Left ventricle myocardium inferior (tissue), 1 donor: ENCODE data around the gene CCDC149. TPM values are rescaled to one million over a fixed set of nuclear protein-coding genes. Genes with fewer than 3 reads are reported as not detected.
A peak's percentile ranks its signal among the peaks of the same experiment; 100 is the strongest.
"Not testable (repeated sequence)": the region's sequence is repeated elsewhere in the genome, so short reads cannot be mapped to it uniquely, and the experiment has no call there.

Experiments used
- DNase-seq: peaks from one replicate; pipeline ENCODE4 v3.0.0-alpha.2; 2020
- H3K27ac ChIP-seq: fragments of 200-600 bp; replicated peaks from 2 replicates; pipeline ENCODE4 v1.8.0; 2021
- H3K27me3 ChIP-seq: fragments of 200-600 bp; 2 replicates; pipeline ENCODE4 v1.8.0; 2021; ENCODE audit warnings: low read depth
- H3K36me3 ChIP-seq: fragments of 200-600 bp; 2 replicates; pipeline ENCODE4 v1.8.0; 2021
- H3K4me1 ChIP-seq: fragments of 200-600 bp; 2 replicates; pipeline ENCODE4 v1.8.0; 2021
- H3K4me3 ChIP-seq: fragments of 200-600 bp; 2 replicates; pipeline ENCODE4 v1.8.0; 2021; ENCODE audit warnings: mild to moderate bottlenecking, moderate library complexity
- H3K9me3 ChIP-seq: fragments of 200-600 bp; replicated peaks from 2 replicates; pipeline ENCODE4 v1.8.0; 2021
- CTCF ChIP-seq: fragments of 200-600 bp; IDR thresholded peaks from 2 replicates; pipeline ENCODE4 v1.8.0; 2021; ENCODE audit warnings: antibody characterized with exemption, mild to moderate bottlenecking, borderline replicate concordance
- intact Hi-C: fragments of 100-400 bp; cut with micrococcal nuclease; formaldehyde crosslinking; loops from one replicate; pipeline ENCODE4 v1.11.0; 2022
- total RNA-seq: library from RNA; stranded (reverse); fragmentation: NEBNext Ultra II Directional; extraction: Animal tissue kit (Norgen Biotek cat#: 25700); gene quantifications from one replicate; pipeline ENCODE4 v1.2.1, GENCODE V29; 2021
- donor health status: DM: no; HTN: yes; CAD: no; lungs with severe emphysema.

CCDC149 gene
- total RNA-seq, 1 donor from 2014 or later, result 9.0 TPM

DNA sequence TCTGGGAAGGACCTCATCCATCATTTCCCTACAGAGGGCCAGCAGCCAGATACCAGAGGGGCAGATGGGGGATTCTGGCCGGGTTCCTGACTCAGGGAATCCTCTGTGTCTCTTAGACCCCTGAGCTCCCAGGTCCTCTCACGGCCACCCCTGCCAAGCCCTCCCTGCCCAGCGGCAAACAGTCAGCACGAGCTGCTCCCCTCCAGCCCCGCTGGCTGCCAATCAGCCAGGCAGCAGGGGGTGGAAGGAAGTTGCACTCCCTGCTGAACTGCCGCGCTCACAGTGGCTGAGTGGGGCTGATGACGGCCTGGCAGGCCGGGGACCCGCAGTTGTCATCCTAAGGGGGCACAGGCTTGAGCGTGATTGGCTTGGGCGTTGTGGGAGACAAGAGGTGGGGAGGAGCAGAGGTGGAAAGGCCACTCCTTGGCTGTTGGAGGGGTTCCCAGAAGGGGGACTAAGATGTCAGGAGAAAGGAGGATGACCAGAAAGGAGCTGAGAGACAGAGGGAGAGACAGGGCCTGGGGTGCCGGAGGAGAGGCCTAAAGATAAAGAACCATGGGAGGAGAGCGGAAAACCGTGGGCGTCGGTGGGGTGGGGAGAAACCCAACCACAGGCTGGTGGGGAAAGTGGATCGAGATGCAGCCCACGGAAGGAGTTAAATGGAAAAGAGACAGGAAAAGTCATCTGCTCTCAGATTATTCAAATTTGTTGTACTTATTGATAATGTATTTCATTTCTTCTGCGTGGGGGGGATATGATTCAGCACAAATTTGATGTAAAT lies 4.4 kb upstream of the CCDC149 start:
- no peaks in the 10 kb centered on the region for H3K27me3 ChIP-seq
- peaks cover 10% of the 10 kb centered on the region for H3K4me1 ChIP-seq
- H3K27ac ChIP-seq, result no peak overlapping the region
- H3K9me3 ChIP-seq, result peaks cover 13% of the 10 kb centered on the region
- no peak for TF ChIP-seq CTCF
- intact Hi-C loops, result no loop called here
- no peak overlapping the region for H3K4me3 ChIP-seq
- no peak for DNase-seq
- no peaks in the 10 kb centered on the region for H3K36me3 ChIP-seq

GRCh38 chr4:24915121-24915922 lies 2.5 kb upstream of the CCDC149 start:
- peaks cover 12% of the 10 kb centered on the region for H3K9me3 ChIP-seq
- H3K27ac ChIP-seq, result no peak overlapping the region
- no peaks in the 10 kb centered on the region for H3K27me3 ChIP-seq
- H3K4me3 ChIP-seq, result no peak overlapping the region
- intact Hi-C loops, result no loop called here
- H3K4me1 ChIP-seq, result peaks cover 18% of the 10 kb centered on the region
- peaks cover 7% of the 10 kb centered on the region for H3K36me3 ChIP-seq
- no peak for DNase-seq
- peak; percentile 26 for TF ChIP-seq CTCF

DNA sequence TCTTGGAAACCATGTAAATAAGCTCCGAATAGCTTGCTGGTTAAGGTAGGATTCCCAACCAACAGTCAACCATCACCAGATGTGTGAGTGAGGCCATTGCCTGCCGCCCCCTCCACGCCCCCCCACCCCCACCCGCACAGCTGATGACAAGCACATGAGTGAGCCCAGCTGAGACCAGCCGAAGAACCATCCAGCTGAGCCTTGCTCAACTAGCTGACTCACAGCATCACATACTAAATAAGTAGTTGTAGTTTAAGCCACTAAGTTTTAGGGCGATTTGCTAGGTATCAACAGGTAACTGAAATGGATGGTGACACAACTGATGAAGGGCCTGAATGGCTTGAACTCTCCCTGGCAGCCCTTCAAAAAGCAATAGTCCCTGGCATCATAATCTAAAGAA lies 1.6 kb upstream of the CCDC149 start:
- Histone ChIP-seq H3K4me3 (no peak overlapping the region), H3K27ac (no peak overlapping the region), H3K9me3 (peaks cover 13% of the 10 kb centered on the region), H3K4me1 (peaks cover 18% of the 10 kb centered on the region), H3K27me3 (no peaks in the 10 kb centered on the region), H3K36me3 (peaks cover 16% of the 10 kb centered on the region)
- no peak for DNase-seq
- intact Hi-C loops, result no loop called here
- no peak for TF ChIP-seq CTCF

GRCh38 chr4:24913119-24913485 lies 260 bp upstream of the CCDC149 start:
- intact Hi-C loops, result no loop called here
- TF ChIP-seq CTCF, result no peak
- H3K4me3 ChIP-seq, result peak overlapping the region; percentile 77
- no peak for DNase-seq
- peak overlapping the region; percentile 97 for H3K27ac ChIP-seq
- peaks cover 26% of the 10 kb centered on the region for H3K36me3 ChIP-seq
- H3K9me3 ChIP-seq, result peaks cover 19% of the 10 kb centered on the region
- no peaks in the 10 kb centered on the region for H3K27me3 ChIP-seq
- H3K4me1 ChIP-seq, result peaks cover 18% of the 10 kb centered on the region

DNA sequence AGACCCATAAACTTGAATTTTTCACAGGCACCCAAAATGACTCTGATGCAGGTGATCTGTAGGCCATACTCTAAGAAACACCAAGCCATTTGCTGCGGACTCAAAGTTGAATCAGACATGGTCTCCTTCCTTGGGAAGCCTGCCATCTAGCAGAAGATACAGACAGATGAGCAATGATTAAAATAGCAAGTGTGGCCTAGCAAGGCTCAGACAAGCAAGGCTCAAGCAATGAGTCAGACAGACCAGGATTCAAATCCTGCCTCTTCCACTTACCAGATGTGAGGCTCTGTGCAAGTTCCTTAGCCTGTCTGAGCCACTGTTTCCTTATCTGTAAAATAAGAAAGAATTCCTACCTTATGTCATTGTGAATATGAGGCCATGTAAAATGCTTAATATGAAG lies 2.3 kb downstream of the CCDC149 start:
- Histone ChIP-seq H3K4me3 (no peak overlapping the region), H3K27ac (no peak overlapping the region), H3K27me3 (no peaks in the 10 kb centered on the region), H3K36me3 (peaks cover 26% of the 10 kb centered on the region), H3K4me1 (peaks cover 18% of the 10 kb centered on the region), H3K9me3 (peaks cover 19% of the 10 kb centered on the region)
- intact Hi-C loops, result no loop called here
- no peak for DNase-seq
- TF ChIP-seq CTCF, result no peak

DNA sequence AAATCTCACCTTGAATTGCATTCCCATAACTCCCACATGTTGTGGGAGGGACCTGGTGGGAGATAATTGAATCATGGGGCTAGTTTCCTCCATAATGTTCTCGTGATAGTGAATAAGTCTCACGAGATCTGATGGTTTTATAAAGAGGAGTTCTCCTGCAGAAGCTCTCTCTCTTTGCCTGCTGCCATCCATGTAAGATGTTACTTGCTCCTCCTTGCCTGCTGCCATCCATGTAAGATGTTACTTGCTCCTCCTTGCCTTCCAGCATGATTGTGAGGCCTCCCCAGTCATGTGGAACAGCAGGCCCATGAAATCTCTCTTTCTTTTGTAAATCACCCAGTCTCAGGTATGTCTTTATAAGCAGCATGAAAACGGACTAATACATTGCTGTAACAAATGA lies 3.2 kb downstream of the CCDC149 start:
- H3K27me3 ChIP-seq, H3K4me3 ChIP-seq, intact Hi-C loops, H3K27ac ChIP-seq, DNase-seq: not testable (repeated sequence)
- Histone ChIP-seq H3K4me1 (peaks cover 18% of the 10 kb centered on the region), H3K9me3 (peaks cover 19% of the 10 kb centered on the region), H3K36me3 (peaks cover 26% of the 10 kb centered on the region)
